GM18868 (cell line): ENCODE results near the gene SMCHD1.
"Not testable (repeated sequence)": the region's sequence is repeated elsewhere in the genome, so short reads cannot be mapped to it uniquely, and the experiment has no call there.

ENCODE experiments used
- ATAC-seq: cut with Tn5 transposase; IDR thresholded peaks from one replicate; pipeline ENCODE4 v1.9.1; 2021; ENCODE audit warnings: mild to moderate bottlenecking, moderate library complexity; ENCODE audit not compliant: unreplicated experiment

The SMCHD1 gene

DNA sequence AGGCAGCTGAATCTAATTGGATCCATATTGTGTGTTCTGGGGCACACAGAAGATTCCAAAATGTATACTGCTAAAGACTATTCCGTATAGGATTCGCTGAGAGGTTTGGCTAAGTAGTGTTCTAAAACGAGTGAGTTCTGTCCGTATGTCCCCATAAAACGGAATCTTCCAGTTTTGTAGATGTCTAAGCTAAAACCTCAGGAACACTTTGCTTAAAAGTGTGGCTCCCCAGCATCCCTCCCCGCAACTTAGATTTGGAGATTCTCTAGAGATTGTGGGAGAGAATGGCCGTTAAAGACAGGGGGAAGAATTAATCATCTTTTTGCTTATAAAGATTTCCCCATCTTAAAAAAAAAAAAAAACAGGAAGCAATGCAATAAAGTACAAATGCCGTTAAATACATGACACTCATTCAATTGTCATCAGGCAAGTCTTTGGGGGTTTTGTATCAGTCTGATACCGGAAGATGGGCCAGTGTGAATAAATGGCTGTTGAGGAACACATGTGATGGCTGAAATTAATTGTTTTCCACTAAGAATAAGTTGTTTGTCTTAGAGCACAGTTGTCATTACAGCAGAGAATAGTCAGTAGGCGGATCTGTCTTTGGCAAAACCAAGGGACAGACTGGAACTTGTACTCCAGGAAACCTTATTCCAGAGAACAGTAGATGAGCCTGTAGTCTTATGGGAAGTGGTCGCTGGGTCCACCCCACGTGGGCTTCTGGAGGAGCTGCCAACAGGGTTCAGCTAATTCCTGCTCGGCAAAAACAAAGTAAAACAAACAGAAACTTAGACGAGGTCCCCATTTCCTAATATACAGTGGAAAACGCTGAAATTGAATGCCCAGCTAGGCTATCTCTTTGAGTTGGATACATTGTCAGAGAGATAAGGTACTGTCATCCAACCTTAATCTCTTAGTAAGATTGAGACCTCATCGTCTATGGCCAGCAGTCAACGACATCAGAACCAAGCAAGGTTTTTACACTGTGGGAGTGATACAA, 193.0 kb downstream of the SMCHD1 start:
- no peak for ATAC-seq

DNA sequence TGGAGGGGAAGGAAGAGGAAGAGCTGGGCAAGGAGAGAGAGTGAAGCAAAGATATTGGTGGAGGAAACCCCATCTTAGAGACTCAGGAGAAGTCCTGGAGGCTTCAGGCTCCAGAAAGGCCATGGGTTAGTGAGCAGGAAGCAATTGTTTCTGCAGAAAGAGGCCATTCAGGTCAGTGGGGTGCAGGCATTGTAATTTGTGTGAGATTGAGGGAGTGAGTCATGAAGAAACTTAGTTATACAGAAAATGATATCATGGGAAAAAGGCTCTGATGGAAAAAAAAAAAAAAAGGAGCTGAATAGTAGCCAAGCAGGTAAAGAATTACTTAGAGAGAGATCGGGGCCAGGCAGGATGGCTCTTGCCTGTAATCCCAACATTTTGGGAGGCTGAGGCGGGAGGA, 195.3 kb downstream of the SMCHD1 start:
- no peak for ATAC-seq

DNA sequence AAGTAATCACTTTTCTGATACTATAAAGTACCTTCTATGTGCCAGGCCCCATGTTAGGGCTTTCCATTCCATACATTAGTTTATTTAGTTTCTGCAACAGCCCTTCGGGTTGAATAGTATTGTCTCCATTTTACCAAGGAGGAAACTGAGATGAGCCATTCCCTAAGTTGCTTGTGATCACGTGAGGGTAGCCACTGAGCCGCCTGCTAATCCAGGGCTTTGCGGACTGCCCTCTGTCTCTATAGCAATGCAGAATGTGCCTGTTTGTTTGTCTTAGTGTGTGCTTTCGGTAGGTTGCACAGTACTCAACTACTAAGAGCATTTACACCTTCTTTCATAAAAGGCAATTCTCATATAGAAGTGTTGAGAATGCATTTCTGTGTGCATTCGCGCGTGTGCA, 196.2 kb downstream of the SMCHD1 start:
- no peak for ATAC-seq

DNA sequence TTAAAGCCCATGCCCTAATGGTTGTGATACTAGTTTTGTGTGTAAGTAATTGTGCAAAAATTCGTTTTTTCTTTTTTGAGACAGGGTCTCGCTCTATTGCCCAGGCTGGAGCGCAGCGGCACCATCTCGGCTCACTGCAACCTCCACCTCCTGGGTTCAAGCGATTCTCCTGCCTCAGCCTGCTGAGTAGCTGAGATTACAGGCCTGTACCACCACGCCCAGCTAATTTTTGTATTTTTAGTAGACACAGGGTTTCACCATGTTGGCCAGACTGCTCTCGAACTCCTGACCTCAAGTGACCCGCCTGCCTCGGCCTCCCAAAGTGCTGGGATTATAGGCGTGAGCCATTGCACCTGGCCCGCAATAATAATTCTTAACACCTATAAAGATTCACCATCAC, 196.9 kb downstream of the SMCHD1 start:
- not testable (repeated sequence) for ATAC-seq

DNA sequence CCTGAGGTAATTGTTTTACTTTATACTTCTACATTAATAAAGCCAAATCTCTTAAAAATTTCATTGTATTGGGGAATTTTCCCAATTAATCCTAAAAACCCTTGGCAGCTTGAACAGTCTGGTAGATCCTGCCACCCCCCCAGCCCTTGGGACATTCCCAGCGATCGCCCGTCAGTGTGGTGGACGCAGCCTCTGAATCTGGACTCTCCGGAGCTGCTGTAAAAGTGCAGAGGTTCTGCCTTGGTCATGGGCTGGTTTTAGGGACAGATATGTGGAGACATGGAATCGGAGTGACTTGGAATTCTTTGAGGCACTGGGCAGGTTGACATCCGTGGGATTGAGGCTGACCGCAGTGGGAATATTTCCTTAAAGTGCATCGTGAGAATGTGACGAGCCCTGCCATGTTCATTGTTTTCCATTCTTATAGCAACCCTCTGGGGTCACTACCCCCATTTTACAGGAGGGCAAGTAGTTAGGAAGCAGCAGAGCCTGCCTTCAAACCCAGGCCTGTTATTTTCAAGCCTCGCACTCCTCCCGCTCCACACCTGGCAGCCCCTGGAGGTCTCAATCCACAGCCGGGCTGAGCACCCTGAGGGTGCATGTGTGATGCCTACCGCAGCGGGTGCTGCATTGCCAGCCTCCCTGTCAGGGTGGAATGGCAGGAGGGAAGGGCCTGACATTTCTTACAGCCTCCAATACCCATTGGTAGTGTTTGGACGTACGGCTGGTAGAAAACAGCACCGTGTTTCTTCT, 197.8 kb downstream of the SMCHD1 start:
- ATAC-seq = no peak

DNA sequence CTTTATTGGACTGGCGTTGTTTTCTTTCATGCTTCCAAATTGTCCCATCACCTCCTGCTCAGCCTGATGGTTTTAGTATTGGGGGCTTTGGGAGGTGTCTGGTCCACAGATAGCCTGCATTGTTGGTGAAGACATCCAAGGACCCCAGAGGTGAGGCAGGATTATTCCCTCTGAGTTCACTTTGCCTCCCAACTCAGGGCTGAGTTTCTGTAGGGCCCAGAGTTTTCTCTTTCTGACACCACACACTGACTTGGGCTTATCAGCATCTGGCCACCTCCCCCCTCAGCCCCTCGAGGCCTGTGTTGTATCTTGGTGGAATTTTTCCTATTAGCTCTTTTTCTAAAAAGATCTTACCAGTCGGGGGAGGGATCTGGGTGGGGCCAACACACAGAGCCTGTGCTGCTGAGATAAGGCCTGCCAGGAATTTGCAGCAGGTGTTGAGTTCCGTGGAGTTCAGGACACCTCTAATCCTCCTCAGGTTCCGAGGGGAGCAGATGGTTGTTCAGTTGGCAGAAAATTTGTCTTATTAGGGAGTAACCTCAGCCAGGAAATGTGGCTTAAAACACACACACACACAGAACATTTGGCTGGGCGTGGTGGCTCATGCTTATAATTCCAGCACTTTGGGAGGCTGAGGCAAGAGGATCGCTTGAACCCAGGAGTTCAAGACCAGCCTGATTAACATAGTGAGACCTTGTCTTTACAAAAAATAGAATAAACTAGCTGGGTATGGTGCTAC, 198.6 kb downstream of the SMCHD1 start:
- no peak for ATAC-seq
